ENCODE measurements around the gene TGFBR1.

The TGFBR1 gene

GRCh38 chr9:99166149-99166548 is 61.2 kb downstream of the TGFBR1 start:
- Histone ChIP-seq H3K9ac (ENCODE audit: low read depth, low read length, poor library complexity, severe bottlenecking) (no peak overlapping the region), H3K4me2 (ENCODE audit: low read depth, low read length, poor library complexity, severe bottlenecking) (no peak overlapping the region), H3K36me3 (ENCODE audit: insufficient read depth, low read length) (no peaks in the 10 kb centered on the region), H3K9me2 (replicated peaks; ENCODE audit: low read depth, low read length) (no peaks in the 10 kb centered on the region), H3K79me2 (ENCODE audit: insufficient read depth, low read length) (no peaks in the 10 kb centered on the region), H2AFZ (ENCODE audit: low read length) (no peak overlapping the region), H3K27me3 (ENCODE audit: insufficient read depth, low read length, poor library complexity, severe bottlenecking) (no peaks in the 10 kb centered on the region), H4K20me1 (ENCODE audit: insufficient read depth, low read length, poor library complexity, severe bottlenecking) (no peaks in the 10 kb centered on the region), H3K9me3 (ENCODE audit: insufficient read depth, low read depth, low read length) (no peaks in the 10 kb centered on the region), H3K4me3 (ENCODE audit: low read length, poor library complexity, severe bottlenecking) (no peak overlapping the region), H3K4me1 (ENCODE audit: insufficient read depth, low read length, poor library complexity, severe bottlenecking) (peaks cover 20% of the 10 kb centered on the region), H3F3A (ENCODE audit: low read depth) (no peaks in the 10 kb centered on the region)
- no peak for TF ChIP-seq EZH2phosphoT487 (IDR thresholded peaks at IDR 0.05; ENCODE audit: borderline replicate concordance)
- TF ChIP-seq, protein P1, sequence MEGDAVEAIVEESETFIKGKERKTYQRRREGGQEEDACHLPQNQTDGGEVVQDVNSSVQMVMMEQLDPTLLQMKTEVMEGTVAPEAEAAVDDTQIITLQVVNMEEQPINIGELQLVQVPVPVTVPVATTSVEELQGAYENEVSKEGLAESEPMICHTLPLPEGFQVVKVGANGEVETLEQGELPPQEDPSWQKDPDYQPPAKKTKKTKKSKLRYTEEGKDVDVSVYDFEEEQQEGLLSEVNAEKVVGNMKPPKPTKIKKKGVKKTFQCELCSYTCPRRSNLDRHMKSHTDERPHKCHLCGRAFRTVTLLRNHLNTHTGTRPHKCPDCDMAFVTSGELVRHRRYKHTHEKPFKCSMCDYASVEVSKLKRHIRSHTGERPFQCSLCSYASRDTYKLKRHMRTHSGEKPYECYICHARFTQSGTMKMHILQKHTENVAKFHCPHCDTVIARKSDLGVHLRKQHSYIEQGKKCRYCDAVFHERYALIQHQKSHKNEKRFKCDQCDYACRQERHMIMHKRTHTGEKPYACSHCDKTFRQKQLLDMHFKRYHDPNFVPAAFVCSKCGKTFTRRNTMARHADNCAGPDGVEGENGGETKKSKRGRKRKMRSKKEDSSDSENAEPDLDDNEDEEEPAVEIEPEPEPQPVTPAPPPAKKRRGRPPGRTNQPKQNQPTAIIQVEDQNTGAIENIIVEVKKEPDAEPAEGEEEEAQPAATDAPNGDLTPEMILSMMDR (conservative IDR thresholded peaks at IDR 0.05; ENCODE audit: low read length) = no peak

DNA sequence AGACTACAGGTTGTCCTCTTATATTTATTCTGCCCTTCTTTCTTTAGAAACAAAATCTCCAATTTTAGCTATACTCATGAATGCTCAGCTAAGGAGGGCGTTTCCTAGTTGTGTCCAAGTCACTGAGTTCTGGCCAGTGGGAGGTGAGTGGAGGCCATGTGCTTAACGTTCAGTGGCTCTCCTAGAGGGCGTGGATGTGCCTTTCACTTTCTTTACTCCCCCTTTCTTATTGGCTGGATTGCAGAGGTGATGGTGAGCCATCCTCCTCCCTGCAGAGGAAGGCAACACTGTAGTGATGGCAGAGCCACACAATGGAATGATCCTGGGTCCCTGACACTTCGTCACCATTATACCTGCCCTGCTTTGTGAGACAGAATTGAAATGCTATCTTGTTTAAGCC is 62.2 kb downstream of the TGFBR1 start:
- Histone ChIP-seq H3K9me2 (replicated peaks; ENCODE audit: low read depth, low read length) (no peaks in the 10 kb centered on the region), H4K20me1 (ENCODE audit: insufficient read depth, low read length, poor library complexity, severe bottlenecking) (no peaks in the 10 kb centered on the region), H2AFZ (ENCODE audit: low read length) (peak overlapping the region; percentile 52; the same call in 1 of the 2 replicates), H3K36me3 (ENCODE audit: insufficient read depth, low read length) (no peaks in the 10 kb centered on the region), H3K9me3 (ENCODE audit: insufficient read depth, low read depth, low read length) (no peaks in the 10 kb centered on the region), H3K4me1 (ENCODE audit: insufficient read depth, low read length, poor library complexity, severe bottlenecking) (peaks cover 20% of the 10 kb centered on the region), H3K4me3 (ENCODE audit: low read length, poor library complexity, severe bottlenecking) (no peak overlapping the region), H3K9ac (ENCODE audit: low read depth, low read length, poor library complexity, severe bottlenecking) (no peak overlapping the region), H3K79me2 (ENCODE audit: insufficient read depth, low read length) (no peaks in the 10 kb centered on the region), H3F3A (ENCODE audit: low read depth) (no peaks in the 10 kb centered on the region), H3K27me3 (ENCODE audit: insufficient read depth, low read length, poor library complexity, severe bottlenecking) (no peaks in the 10 kb centered on the region), H3K4me2 (ENCODE audit: low read depth, low read length, poor library complexity, severe bottlenecking) (peak overlapping the region; percentile 57)
- no peak for TF ChIP-seq EZH2phosphoT487 (IDR thresholded peaks at IDR 0.05; ENCODE audit: borderline replicate concordance)
- TF ChIP-seq, protein P1 (conservative IDR thresholded peaks at IDR 0.05; ENCODE audit: low read length) = no peak

DNA sequence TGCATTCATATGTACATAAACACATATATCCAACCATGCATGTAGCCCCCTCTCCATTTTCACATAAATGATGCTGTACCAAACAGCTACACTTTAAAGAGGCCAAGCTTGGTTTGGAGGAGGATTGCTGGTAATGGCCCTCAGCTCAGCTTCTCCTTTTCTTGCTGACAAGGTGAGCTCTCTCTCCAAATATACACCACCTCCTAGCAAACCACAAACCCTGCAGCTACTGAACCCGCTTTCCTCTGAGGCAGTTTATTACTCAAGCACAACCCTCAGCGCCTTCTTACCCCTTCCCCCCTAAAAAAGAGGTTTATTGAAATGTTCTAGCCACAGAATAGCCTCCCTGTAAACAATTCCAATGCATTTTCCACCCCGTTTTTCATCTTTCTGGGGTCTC is 62.8 kb downstream of the TGFBR1 start:
- TF ChIP-seq EZH2phosphoT487 (IDR thresholded peaks at IDR 0.05; ENCODE audit: borderline replicate concordance) = no peak
- TF ChIP-seq, protein P1 (conservative IDR thresholded peaks at IDR 0.05; ENCODE audit: low read length) = no peak
- H2AFZ ChIP-seq (ENCODE audit: low read length) = peak overlapping the region; percentile 52
- H3K9me3 ChIP-seq (ENCODE audit: insufficient read depth, low read depth, low read length) = no peaks in the 10 kb centered on the region
- H3K36me3 ChIP-seq (ENCODE audit: insufficient read depth, low read length) = no peaks in the 10 kb centered on the region
- peak overlapping the region; percentile 57 for H3K4me2 ChIP-seq (ENCODE audit: low read depth, low read length, poor library complexity, severe bottlenecking)
- no peaks in the 10 kb centered on the region for H3K9me2 ChIP-seq (replicated peaks; ENCODE audit: low read depth, low read length)
- H4K20me1 ChIP-seq (ENCODE audit: insufficient read depth, low read length, poor library complexity, severe bottlenecking) = no peaks in the 10 kb centered on the region
- H3F3A ChIP-seq (ENCODE audit: low read depth) = no peaks in the 10 kb centered on the region
- H3K4me1 ChIP-seq (ENCODE audit: insufficient read depth, low read length, poor library complexity, severe bottlenecking) = peaks cover 20% of the 10 kb centered on the region
- H3K79me2 ChIP-seq (ENCODE audit: insufficient read depth, low read length) = no peaks in the 10 kb centered on the region
- peak overlapping the region; percentile 34 for H3K4me3 ChIP-seq (ENCODE audit: low read length, poor library complexity, severe bottlenecking)
- H3K9ac ChIP-seq (ENCODE audit: low read depth, low read length, poor library complexity, severe bottlenecking) = peak overlapping the region; percentile 51
- no peaks in the 10 kb centered on the region for H3K27me3 ChIP-seq (ENCODE audit: insufficient read depth, low read length, poor library complexity, severe bottlenecking)

All from Loucy (cell line).